ENCODE results near the gene PAIP1.

DNA sequence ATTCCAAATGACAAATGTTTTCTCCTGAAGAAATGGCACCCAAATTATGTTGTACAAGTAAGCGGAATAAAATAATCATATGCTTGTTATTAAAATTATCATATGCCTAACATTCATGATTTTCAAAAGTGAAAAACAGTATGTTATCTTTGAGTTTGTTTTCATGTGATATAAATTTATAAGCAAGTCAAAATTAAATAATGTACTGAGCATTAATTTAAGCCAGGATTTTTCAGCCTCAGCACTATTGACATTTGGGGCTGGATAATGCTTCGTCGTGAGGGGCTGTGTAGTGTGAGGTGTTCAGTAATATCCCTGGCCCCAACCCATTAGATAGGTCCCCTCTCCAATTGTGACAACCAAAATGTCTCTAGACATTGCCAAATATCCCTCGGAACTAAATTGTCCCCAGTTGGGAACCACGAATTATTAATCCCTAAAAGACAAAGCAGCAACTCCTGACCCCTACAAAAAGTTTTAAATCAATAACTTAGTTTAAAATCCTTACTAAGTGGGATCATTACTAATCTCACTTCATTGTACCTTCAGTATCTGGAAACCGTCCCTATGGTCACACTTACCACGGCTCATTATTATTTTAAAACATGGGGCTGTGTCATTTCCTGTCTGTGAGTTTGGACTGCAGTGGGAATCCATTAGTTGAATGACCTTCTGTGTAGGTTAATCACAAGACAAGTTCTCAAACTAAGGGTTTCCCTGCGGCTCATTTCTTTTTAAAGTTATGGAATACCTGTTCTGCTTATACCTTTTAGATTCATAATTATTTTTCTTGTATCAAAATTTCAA lies 44.8 kb upstream of the PAIP1 start:
- TF ChIP-seq POLR2A (IDR thresholded peaks at IDR 0.05): no peak
- TF ChIP-seq, protein P1, sequence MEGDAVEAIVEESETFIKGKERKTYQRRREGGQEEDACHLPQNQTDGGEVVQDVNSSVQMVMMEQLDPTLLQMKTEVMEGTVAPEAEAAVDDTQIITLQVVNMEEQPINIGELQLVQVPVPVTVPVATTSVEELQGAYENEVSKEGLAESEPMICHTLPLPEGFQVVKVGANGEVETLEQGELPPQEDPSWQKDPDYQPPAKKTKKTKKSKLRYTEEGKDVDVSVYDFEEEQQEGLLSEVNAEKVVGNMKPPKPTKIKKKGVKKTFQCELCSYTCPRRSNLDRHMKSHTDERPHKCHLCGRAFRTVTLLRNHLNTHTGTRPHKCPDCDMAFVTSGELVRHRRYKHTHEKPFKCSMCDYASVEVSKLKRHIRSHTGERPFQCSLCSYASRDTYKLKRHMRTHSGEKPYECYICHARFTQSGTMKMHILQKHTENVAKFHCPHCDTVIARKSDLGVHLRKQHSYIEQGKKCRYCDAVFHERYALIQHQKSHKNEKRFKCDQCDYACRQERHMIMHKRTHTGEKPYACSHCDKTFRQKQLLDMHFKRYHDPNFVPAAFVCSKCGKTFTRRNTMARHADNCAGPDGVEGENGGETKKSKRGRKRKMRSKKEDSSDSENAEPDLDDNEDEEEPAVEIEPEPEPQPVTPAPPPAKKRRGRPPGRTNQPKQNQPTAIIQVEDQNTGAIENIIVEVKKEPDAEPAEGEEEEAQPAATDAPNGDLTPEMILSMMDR (IDR thresholded peaks at IDR 0.05): no peak
